Right lobe of liver (tissue), 4 donors: Measurements from ENCODE around the gene SCAPER.

Experiments
- CTCF ChIP-seq, 4 donors: fragments of 200-600 bp in 3 of 4; fragments of 450-650 bp in 1 of 4; IDR thresholded peaks; one replicate each; pipeline versions ENCODE4 v1.5.1 to v1.8.0; 2016 to 2022; ENCODE audit warnings: antibody characterized with exemption in 4 of 4, mild to moderate bottlenecking in 2 of 4
- POLR2A ChIP-seq: fragments of 450-650 bp; IDR thresholded peaks from one replicate; pipeline ENCODE4 v1.6.1; 2017; ENCODE audit warnings: antibody characterized with exemption, mild to moderate bottlenecking
- donor health status: DM: no; HTN: no; CAD: no.
- donor health status: DM: no; HTN: no; CAD: no.
- donor health status: DM: no; HTN: yes; CAD: no.

GRCh38 chr15:76347482-76348055 is 557.6 kb downstream of the SCAPER start:
- TF ChIP-seq CTCF (IDR thresholded peaks at IDR 0.05) = no peak
- TF ChIP-seq POLR2A = no peak
